Sigmoid colon (tissue), 7 donors: ENCODE results near the gene PLEKHM1. TPM values are rescaled to one million over a fixed set of nuclear protein-coding genes. Genes with fewer than 3 reads are reported as not detected.

Source experiments
- DNase-seq: peaks from one replicate; pipeline ENCODE4 v3.0.0-alpha.2; 2019
- H3K27ac ChIP-seq, 4 donors: fragments of 200-600 bp; sonication (generic); one replicate each; pipeline ENCODE4 v1.5.1; 2016 to 2019; ENCODE audit warnings: mild to moderate bottlenecking in 1 of 4
- H3K27me3 ChIP-seq, 3 donors: fragments of 200-600 bp; sonication (generic); one replicate each; pipeline ENCODE4 v1.5.1; 2019; ENCODE audit warnings: mild to moderate bottlenecking in 1 of 3
- H3K36me3 ChIP-seq, 4 donors: fragments of 200-600 bp; sonication (generic); one replicate each; pipeline ENCODE4 v1.5.1; 2016 to 2019
- H3K4me1 ChIP-seq, 4 donors: fragments of 200-600 bp; sonication (generic); one replicate each; pipeline ENCODE4 v1.5.1; 2017 to 2019
- H3K4me3 ChIP-seq, 4 donors: fragments of 200-600 bp; sonication (generic); one replicate each; pipeline ENCODE4 v1.5.1; 2017 to 2019; ENCODE audit warnings: mild to moderate bottlenecking in 2 of 4, moderate library complexity in 1 of 4
- H3K9me3 ChIP-seq, 4 donors: fragments of 200-600 bp in 3 of 4; sonication (generic) in 3 of 4; one replicate each; pipeline versions ENCODE4 v1.5.1 to v1.6.1; 2013 to 2019
- EP300 ChIP-seq, 4 donors: sonication (generic); formaldehyde crosslinking; IDR thresholded peaks; one replicate each; pipeline ENCODE4 v1.6.1; 2017; ENCODE audit warnings: antibody characterized with exemption in 4 of 4
- POLR2A ChIP-seq, 2 donors: fragments of 450-650 bp; IDR thresholded peaks; one replicate each; pipeline ENCODE4 v1.6.1; 2016; ENCODE audit warnings: antibody characterized with exemption in 2 of 2, mild to moderate bottlenecking in 2 of 2, moderate library complexity in 2 of 2
- POLR2AphosphoS5 ChIP-seq, 4 donors: sonication (generic); formaldehyde crosslinking; IDR thresholded peaks; one replicate each; pipeline ENCODE4 v1.6.1; 2017; ENCODE audit warnings: antibody characterized with exemption in 4 of 4
- WGBS, 2 donors: extraction: QIAGEN DNeasy Blood & Tissue Kit; methylation state at CpG; one replicate each; pipeline ENCODE4 v1.1.7; 2013; 5-methylcytosine and 5-hydroxymethylcytosine counted together
- intact Hi-C: fragments of 100-400 bp; cut with DNase I; formaldehyde crosslinking; loops from one replicate; pipeline ENCODE4 v1.15.1; 2023
- polyA plus RNA-seq, 3 donors: library from polyadenylated mRNA; stranded (reverse); fragments of 200-250 nt; gene quantifications; one replicate each; pipeline ENCODE4 v1.2.3, GENCODE V29; 2013
- total RNA-seq, 4 donors: library from RNA; depleted of rRNA; stranded (reverse); fragments of >200 nt; gene quantifications; one replicate each; pipeline ENCODE4 v1.1.0, GENCODE V29; 2016
- TF ChIP-seq, protein P1 (sequence below), 4 experiments: fragments of 450-650 bp in 3 of 4; fragments of 200-600 bp in 1 of 4; IDR thresholded peaks; one replicate each; pipeline ENCODE4 v1.5.1; 2016 to 2019; ENCODE audit warnings: antibody characterized with exemption in 4 of 4, mild to moderate bottlenecking in 3 of 4, moderate library complexity in 2 of 4
- donor health status: healthy with polysubstance abuse.
- donor health status: Bipolar disorder and iron deficiency.
- donor health status: healthy.

PLEKHM1 gene
- total and polyA plus RNA-seq, 7 donors, result 17.4 to 43.4 (median 26.7) TPM

DNA sequence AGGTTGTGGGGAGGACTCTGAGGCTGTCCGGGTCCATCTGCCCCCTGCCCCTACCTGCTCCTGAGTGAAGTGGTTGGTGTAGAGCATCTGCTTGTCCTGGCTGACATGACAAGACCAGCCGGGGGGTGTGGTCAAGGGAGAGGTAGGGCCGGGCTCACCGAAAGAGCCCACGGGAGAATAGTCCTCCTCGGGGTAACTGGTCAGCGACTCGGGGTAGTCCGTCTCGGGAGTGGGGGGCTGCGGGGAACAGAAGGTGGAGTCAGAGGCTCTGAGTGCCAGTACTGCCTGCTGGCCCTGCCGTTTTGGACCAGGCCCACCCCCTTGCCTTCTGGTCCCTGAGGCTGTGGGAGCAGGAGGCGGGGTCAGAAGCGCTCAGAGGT lies 85.7 kb downstream of the PLEKHM1 start:
- 46 to 75% methylated on average over 14 of the region's 14 CpGs for WGBS, 2 donors
- no peaks in the 10 kb centered on the region for H3K36me3 ChIP-seq
- H3K4me1 ChIP-seq, result peaks cover 0 to 14% (median 12%) of the 10 kb centered on the region in 4 donors
- H3K4me3 ChIP-seq, result no peak overlapping the region
- no peak overlapping the region for H3K27ac ChIP-seq
- H3K9me3 ChIP-seq, result no peaks in the 10 kb centered on the region
- H3K27me3 ChIP-seq, result peaks cover 0 to 19% (median 3%) of the 10 kb centered on the region in 3 donors
- TF ChIP-seq POLR2AphosphoS5 (IDR thresholded peaks at IDR 0.05), result no peak
- TF ChIP-seq POLR2A (IDR thresholded peaks at IDR 0.05), result no peak
- TF ChIP-seq, protein P1, sequence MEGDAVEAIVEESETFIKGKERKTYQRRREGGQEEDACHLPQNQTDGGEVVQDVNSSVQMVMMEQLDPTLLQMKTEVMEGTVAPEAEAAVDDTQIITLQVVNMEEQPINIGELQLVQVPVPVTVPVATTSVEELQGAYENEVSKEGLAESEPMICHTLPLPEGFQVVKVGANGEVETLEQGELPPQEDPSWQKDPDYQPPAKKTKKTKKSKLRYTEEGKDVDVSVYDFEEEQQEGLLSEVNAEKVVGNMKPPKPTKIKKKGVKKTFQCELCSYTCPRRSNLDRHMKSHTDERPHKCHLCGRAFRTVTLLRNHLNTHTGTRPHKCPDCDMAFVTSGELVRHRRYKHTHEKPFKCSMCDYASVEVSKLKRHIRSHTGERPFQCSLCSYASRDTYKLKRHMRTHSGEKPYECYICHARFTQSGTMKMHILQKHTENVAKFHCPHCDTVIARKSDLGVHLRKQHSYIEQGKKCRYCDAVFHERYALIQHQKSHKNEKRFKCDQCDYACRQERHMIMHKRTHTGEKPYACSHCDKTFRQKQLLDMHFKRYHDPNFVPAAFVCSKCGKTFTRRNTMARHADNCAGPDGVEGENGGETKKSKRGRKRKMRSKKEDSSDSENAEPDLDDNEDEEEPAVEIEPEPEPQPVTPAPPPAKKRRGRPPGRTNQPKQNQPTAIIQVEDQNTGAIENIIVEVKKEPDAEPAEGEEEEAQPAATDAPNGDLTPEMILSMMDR (IDR thresholded peaks at IDR 0.05), result no peak
- no peak for TF ChIP-seq EP300 (IDR thresholded peaks at IDR 0.05)
- no peak for DNase-seq
- intact Hi-C loops, result no loop called here

DNA sequence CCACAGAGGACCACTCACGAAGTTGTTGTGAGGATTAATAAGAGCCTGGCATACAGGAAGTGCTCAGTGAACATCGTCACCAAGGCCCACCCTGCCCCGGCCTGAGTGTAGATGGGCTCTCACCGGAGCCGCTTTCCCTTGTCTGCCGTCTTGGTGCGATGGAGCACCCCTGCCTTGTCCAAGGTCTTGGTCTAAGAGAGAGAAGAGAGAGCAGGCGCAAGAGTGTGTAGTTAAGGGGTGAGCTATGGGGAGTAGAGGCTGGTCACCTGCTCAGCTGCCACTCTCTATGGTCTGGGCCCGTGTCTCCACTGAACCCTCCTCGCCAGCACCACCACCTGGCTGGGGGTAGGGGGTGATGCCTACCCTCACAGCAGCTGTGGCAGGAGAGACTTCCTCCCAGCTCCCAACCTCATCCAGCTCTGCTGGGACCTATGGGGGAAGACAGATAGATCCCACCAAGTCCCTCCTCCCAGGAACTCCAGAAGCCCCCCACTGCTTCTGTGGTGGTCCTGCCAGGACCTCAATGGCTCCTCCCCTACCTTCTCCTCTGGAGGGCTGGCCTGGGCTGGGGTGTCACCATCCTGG lies 86.5 kb downstream of the PLEKHM1 start:
- Histone ChIP-seq H3K9me3 (no peaks in the 10 kb centered on the region), H3K27ac (no peak overlapping the region), H3K27me3 (peaks cover 0 to 19% (median 3%) of the 10 kb centered on the region in 3 donors), H3K4me1 (peaks cover 0 to 14% (median 12%) of the 10 kb centered on the region in 4 donors), H3K36me3 (no peaks in the 10 kb centered on the region), H3K4me3 (no peak overlapping the region)
- DNase-seq, result no peak
- WGBS, 2 donors, result 90 to 97% methylated on average over 10 of the region's 10 CpGs
- TF ChIP-seq, protein P1 (IDR thresholded peaks at IDR 0.05), result no peak
- TF ChIP-seq EP300 (IDR thresholded peaks at IDR 0.05) (no peak), POLR2AphosphoS5 (IDR thresholded peaks at IDR 0.05) (no peak), POLR2A (IDR thresholded peaks at IDR 0.05) (no peak)
- intact Hi-C loops, result no loop called here

DNA sequence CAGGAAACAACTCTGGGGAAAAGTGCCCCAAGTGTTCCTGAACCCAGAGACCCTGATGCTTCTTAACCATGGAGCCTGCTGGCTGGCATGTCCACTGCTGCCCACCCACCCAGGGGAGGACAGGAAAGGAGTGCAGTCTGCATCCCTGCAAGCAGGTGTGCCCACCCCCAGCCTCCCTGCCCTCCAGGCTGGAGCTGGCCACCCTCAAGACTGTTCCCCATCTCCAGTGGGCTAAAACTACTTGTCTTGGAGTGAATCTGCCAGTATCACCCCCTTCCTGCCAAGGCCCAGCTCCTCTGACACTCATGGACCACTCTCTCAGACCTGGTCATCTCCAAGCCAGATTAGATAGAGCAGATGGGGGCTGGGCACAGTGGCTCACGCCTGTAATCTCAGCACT lies 87.6 kb downstream of the PLEKHM1 start:
- no peak overlapping the region for H3K27ac ChIP-seq
- no peaks in the 10 kb centered on the region for H3K36me3 ChIP-seq
- H3K4me1 ChIP-seq, result peaks cover 0 to 14% (median 12%) of the 10 kb centered on the region in 4 donors
- TF ChIP-seq, protein P1 (IDR thresholded peaks at IDR 0.05), result no peak
- H3K4me3 ChIP-seq, result no peak overlapping the region
- H3K27me3 ChIP-seq, result peaks cover 0 to 19% (median 3%) of the 10 kb centered on the region in 3 donors
- intact Hi-C loops, result no loop called here
- 42 to 72% methylated on average over 1 of the region's 1 CpG for WGBS, 2 donors
- H3K9me3 ChIP-seq, result no peaks in the 10 kb centered on the region
- no peak for DNase-seq

DNA sequence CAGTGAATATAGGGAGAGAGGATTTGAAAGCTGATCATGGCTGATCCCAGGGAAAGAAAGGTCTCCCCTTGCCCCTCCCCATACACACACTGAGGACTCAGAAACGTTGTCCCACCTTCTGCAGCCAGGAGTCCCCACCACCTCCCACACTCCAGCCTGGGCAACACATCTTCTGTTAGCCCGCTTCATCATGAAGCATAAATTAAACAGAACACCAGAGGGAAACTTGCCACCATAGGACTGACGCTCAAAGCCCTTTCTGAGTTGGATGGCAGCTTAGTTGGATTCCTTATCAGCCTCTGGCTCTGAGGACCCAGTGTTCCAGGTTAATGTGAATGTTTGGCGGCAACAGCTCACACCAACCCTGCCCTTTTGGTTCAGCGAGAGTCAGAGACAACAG lies 91.7 kb downstream of the PLEKHM1 start:
- TF ChIP-seq POLR2AphosphoS5 (IDR thresholded peaks at IDR 0.05) (no peak), POLR2A (IDR thresholded peaks at IDR 0.05) (no peak), EP300 (IDR thresholded peaks at IDR 0.05) (no peak)
- TF ChIP-seq, protein P1 (IDR thresholded peaks at IDR 0.05), result no peak
- Histone ChIP-seq H3K27ac (no peak overlapping the region), H3K4me3 (no peak overlapping the region), H3K4me1 (peaks cover 0 to 14% (median 11%) of the 10 kb centered on the region in 4 donors), H3K9me3 (no peaks in the 10 kb centered on the region), H3K27me3 (no peaks in the 10 kb centered on the region), H3K36me3 (no peaks in the 10 kb centered on the region)
- whole genome bisulfite sequencing, 2 donors, result 78 to 84% methylated on average over 5 of the region's 5 CpGs
- intact Hi-C loops, result loop anchor here (10.0 kb wide), 1 partner anchor 196 kb away; no protein-coding TSS in a partner anchor
- DNase-seq, result no peak

DNA sequence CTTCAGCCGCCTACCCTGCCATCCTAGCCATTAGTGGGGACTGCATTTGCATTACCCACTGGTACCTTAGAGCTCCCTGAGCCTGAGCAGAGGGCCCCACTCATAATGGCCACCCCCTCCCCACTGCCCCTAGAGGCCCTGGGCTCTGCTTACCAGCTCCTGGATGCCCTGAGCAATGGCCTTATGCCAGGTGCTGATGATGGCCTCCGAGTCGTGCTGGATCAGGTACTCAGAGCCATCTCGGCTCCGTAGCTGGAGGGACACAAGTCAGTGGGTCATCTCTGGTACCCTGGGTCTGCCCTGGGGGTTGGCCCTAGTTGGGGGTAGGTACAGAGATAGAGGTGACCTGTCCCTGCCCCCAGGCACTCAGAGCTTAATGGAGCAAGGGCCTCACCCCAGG lies 92.7 kb downstream of the PLEKHM1 start:
- H3K4me3 ChIP-seq, result no peak overlapping the region
- peaks cover 0 to 14% (median 11%) of the 10 kb centered on the region in 4 donors for H3K4me1 ChIP-seq
- WGBS, 2 donors, result 82 to 90% methylated on average over 5 of the region's 5 CpGs
- no peaks in the 10 kb centered on the region for H3K36me3 ChIP-seq
- H3K27ac ChIP-seq, result no peak overlapping the region
- no peak for TF ChIP-seq POLR2AphosphoS5 (IDR thresholded peaks at IDR 0.05)
- no peak for TF ChIP-seq POLR2A (IDR thresholded peaks at IDR 0.05)
- no peak for TF ChIP-seq EP300 (IDR thresholded peaks at IDR 0.05)
- TF ChIP-seq, protein P1 (IDR thresholded peaks at IDR 0.05), result no peak
- DNase-seq, result no peak
- intact Hi-C loops, result loop anchor here (10.0 kb wide), 1 partner anchor 197 kb away; no protein-coding TSS in a partner anchor
- no peaks in the 10 kb centered on the region for H3K27me3 ChIP-seq
- H3K9me3 ChIP-seq, result no peaks in the 10 kb centered on the region
